ENCODE results near the gene ATP10A.

The ATP10A gene

DNA sequence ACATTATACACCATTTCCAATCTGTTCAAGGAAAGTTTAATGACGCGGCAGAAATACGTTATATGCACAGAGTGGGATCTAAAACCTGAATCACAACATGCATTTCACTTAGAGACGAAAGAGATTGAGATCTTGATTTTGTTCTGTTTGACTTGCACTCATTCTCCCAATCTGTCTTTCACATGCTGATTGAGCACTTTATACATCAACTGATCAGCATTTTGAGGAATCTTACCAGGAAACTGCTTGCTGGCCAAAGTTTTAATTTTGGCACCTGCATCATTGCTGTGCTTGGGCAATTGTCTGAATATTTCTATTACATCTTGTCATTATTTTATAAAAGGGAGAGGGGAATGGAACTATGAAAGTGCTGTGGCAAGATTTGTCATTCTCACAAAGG, 47.7 kb upstream of the ATP10A start:
- Histone ChIP-seq H3K9ac (ENCODE audit: low read length) (no peak overlapping the region), H3K9me3 (ENCODE audit: low read length) (no peaks in the 10 kb centered on the region), H3F3A (ENCODE audit: insufficient read depth, low read length) (no peaks in the 10 kb centered on the region), H3K4me1 (ENCODE audit: insufficient read depth, low read length, severe bottlenecking) (no peaks in the 10 kb centered on the region), H3K4me2 (ENCODE audit: low read length) (no peak overlapping the region), H3K27ac (ENCODE audit: low read depth, low read length, poor library complexity, severe bottlenecking) (no peak overlapping the region), H3K27me3 (ENCODE audit: insufficient read depth, low read length) (no peaks in the 10 kb centered on the region), H4K20me1 (ENCODE audit: insufficient read depth, low read length) (no peaks in the 10 kb centered on the region), H2AFZ (ENCODE audit: low read length) (no peak overlapping the region), H3K36me3 (ENCODE audit: insufficient read depth, low read length) (no peaks in the 10 kb centered on the region), H3K9me2 (ENCODE audit: low read depth, low read length) (no peaks in the 10 kb centered on the region), H3K4me3 (ENCODE audit: low read depth, low read length, poor library complexity, severe bottlenecking) (no peak overlapping the region), H3K79me2 (ENCODE audit: insufficient read depth, low read length) (no peaks in the 10 kb centered on the region)
- TF ChIP-seq EZH2 (IDR thresholded peaks at IDR 0.05; ENCODE audit: borderline replicate concordance, low read length) = no peak
- TF ChIP-seq, protein P1, sequence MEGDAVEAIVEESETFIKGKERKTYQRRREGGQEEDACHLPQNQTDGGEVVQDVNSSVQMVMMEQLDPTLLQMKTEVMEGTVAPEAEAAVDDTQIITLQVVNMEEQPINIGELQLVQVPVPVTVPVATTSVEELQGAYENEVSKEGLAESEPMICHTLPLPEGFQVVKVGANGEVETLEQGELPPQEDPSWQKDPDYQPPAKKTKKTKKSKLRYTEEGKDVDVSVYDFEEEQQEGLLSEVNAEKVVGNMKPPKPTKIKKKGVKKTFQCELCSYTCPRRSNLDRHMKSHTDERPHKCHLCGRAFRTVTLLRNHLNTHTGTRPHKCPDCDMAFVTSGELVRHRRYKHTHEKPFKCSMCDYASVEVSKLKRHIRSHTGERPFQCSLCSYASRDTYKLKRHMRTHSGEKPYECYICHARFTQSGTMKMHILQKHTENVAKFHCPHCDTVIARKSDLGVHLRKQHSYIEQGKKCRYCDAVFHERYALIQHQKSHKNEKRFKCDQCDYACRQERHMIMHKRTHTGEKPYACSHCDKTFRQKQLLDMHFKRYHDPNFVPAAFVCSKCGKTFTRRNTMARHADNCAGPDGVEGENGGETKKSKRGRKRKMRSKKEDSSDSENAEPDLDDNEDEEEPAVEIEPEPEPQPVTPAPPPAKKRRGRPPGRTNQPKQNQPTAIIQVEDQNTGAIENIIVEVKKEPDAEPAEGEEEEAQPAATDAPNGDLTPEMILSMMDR (IDR thresholded peaks at IDR 0.05; ENCODE audit: low read length) = no peak

DNA sequence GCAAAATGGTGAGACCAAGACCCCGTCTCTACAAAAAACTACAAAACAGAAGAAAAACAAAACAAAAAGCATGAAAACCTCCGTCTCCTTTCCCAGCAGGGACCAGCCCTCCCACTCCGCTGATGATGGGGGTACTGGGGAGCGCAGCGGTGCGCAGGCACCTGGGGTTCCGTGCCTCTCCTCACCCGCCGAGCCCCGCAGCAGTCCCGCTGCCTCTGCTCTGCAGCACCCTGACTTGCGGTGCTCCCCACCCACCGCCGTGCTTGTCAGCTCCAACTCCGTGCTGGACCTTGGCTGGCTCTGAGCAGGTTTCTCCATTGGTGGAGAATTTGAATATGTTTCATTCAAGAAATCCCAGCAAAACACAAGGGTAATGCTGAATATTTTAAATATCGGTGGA, 46.7 kb upstream of the ATP10A start:
- Histone ChIP-seq H3K4me3 (ENCODE audit: low read depth, low read length, poor library complexity, severe bottlenecking) (no peak overlapping the region), H3K4me2 (ENCODE audit: low read length) (no peak overlapping the region), H3K36me3 (ENCODE audit: insufficient read depth, low read length) (no peaks in the 10 kb centered on the region), H3F3A (ENCODE audit: insufficient read depth, low read length) (no peaks in the 10 kb centered on the region), H3K9me3 (ENCODE audit: low read length) (no peaks in the 10 kb centered on the region), H3K27me3 (ENCODE audit: insufficient read depth, low read length) (no peaks in the 10 kb centered on the region), H3K4me1 (ENCODE audit: insufficient read depth, low read length, severe bottlenecking) (no peaks in the 10 kb centered on the region), H3K79me2 (ENCODE audit: insufficient read depth, low read length) (no peaks in the 10 kb centered on the region), H3K9ac (ENCODE audit: low read length) (no peak overlapping the region), H3K27ac (ENCODE audit: low read depth, low read length, poor library complexity, severe bottlenecking) (no peak overlapping the region), H2AFZ (ENCODE audit: low read length) (no peak overlapping the region), H4K20me1 (ENCODE audit: insufficient read depth, low read length) (no peaks in the 10 kb centered on the region), H3K9me2 (ENCODE audit: low read depth, low read length) (no peaks in the 10 kb centered on the region)
- TF ChIP-seq EZH2 (IDR thresholded peaks at IDR 0.05; ENCODE audit: borderline replicate concordance, low read length) = no peak
- TF ChIP-seq, protein P1 (IDR thresholded peaks at IDR 0.05; ENCODE audit: low read length) = no peak

DNA sequence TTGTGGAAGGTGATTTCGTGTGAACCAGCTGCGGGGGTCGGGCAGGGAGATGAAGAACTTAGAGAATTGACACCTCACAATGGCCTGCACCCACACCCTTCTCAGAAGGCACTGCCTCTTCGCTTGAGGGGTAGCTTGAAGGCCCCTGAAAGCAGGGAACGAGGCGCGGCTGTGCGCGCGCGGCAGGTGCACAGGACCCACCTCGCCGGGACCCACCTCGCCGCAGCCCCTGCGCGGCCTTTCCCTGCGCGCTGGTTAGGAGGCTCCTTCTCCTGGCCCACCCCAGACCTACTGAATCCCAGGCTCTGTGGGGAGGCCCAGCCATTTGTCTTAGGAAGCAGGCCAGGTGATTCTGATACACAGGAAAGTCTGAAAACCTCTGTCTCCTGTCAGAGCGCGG, 46.2 kb upstream of the ATP10A start:
- no peaks in the 10 kb centered on the region for H3K27me3 ChIP-seq (ENCODE audit: insufficient read depth, low read length)
- no peak overlapping the region for H3K9ac ChIP-seq (ENCODE audit: low read length)
- H3K27ac ChIP-seq (ENCODE audit: low read depth, low read length, poor library complexity, severe bottlenecking) = no peak overlapping the region
- H3F3A ChIP-seq (ENCODE audit: insufficient read depth, low read length) = no peaks in the 10 kb centered on the region
- no peak overlapping the region for H3K4me2 ChIP-seq (ENCODE audit: low read length)
- TF ChIP-seq EZH2 (IDR thresholded peaks at IDR 0.05; ENCODE audit: borderline replicate concordance, low read length) = no peak
- H3K9me2 ChIP-seq (ENCODE audit: low read depth, low read length) = no peaks in the 10 kb centered on the region
- H3K9me3 ChIP-seq (ENCODE audit: low read length) = no peaks in the 10 kb centered on the region
- H3K4me3 ChIP-seq (ENCODE audit: low read depth, low read length, poor library complexity, severe bottlenecking) = no peak overlapping the region
- no peaks in the 10 kb centered on the region for H3K79me2 ChIP-seq (ENCODE audit: insufficient read depth, low read length)
- H4K20me1 ChIP-seq (ENCODE audit: insufficient read depth, low read length) = no peaks in the 10 kb centered on the region
- no peaks in the 10 kb centered on the region for H3K36me3 ChIP-seq (ENCODE audit: insufficient read depth, low read length)
- H2AFZ ChIP-seq (ENCODE audit: low read length) = no peak overlapping the region
- H3K4me1 ChIP-seq (ENCODE audit: insufficient read depth, low read length, severe bottlenecking) = no peaks in the 10 kb centered on the region

DNA sequence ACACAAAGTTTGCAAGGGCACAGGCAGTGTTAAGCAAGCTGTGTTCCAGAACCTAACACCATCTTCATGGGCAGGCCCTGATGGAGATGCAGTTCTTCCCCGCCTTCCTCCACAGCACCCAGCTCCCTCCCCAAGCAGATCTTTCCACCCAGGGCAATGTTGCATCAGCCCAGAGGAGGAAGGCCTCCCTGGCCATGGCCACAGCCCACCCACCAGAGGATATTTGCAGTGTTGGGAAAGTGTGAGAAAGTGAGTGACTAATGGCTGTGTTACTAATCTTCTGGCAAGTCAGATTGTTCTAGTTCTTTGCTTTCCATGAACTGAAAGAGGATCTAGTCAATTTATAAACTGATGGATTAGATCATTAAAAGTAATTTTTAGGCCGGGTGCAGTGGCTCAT, 42.0 kb upstream of the ATP10A start:
- Histone ChIP-seq H3K79me2 (ENCODE audit: insufficient read depth, low read length) (no peaks in the 10 kb centered on the region), H3K9ac (ENCODE audit: low read length) (no peak overlapping the region), H3K27me3 (ENCODE audit: insufficient read depth, low read length) (no peaks in the 10 kb centered on the region), H3K4me1 (ENCODE audit: insufficient read depth, low read length, severe bottlenecking) (no peaks in the 10 kb centered on the region), H3F3A (ENCODE audit: insufficient read depth, low read length) (no peaks in the 10 kb centered on the region), H3K9me2 (ENCODE audit: low read depth, low read length) (no peaks in the 10 kb centered on the region), H3K4me3 (ENCODE audit: low read depth, low read length, poor library complexity, severe bottlenecking) (no peak overlapping the region), H3K9me3 (ENCODE audit: low read length) (no peaks in the 10 kb centered on the region), H3K4me2 (ENCODE audit: low read length) (no peak overlapping the region), H4K20me1 (ENCODE audit: insufficient read depth, low read length) (no peaks in the 10 kb centered on the region), H3K27ac (ENCODE audit: low read depth, low read length, poor library complexity, severe bottlenecking) (no peak overlapping the region), H2AFZ (ENCODE audit: low read length) (no peak overlapping the region), H3K36me3 (ENCODE audit: insufficient read depth, low read length) (no peaks in the 10 kb centered on the region)
- TF ChIP-seq EZH2 (IDR thresholded peaks at IDR 0.05; ENCODE audit: borderline replicate concordance, low read length) = no peak
- TF ChIP-seq, protein P1 (IDR thresholded peaks at IDR 0.05; ENCODE audit: low read length) = no peak
